ENCODE measurements around the gene AAK1.

GRCh38 chr2:69580486-69580885 lies 63.1 kb downstream of the AAK1 start:
- no peak for TF ChIP-seq CTCF (IDR thresholded peaks at IDR 0.05)
- no peak for TF ChIP-seq POLR2A (IDR thresholded peaks at IDR 0.05)

All from lower leg skin (tissue), 3 donors.